Stimulated activated CD4-positive, alpha-beta T cell treated with anti-CD3 and anti-CD28 coated beads, Interleukin-15, amount 100 ng/mL, for 1 hour (primary cell): Measurements from ENCODE around the gene ME1.
A peak's percentile ranks its signal among the peaks of the same experiment; 100 is the strongest.
"Not testable (repeated sequence)": the region's sequence is repeated elsewhere in the genome, so short reads cannot be mapped to it uniquely, and the experiment has no call there.

Source experiments
- DNase-seq, 2 donors: peaks; one replicate each; pipeline ENCODE4 v3.0.0-alpha.2; 2020; ENCODE audit warnings: low read depth in 1 of 2, low spot score in 1 of 2

The ME1 gene

DNA sequence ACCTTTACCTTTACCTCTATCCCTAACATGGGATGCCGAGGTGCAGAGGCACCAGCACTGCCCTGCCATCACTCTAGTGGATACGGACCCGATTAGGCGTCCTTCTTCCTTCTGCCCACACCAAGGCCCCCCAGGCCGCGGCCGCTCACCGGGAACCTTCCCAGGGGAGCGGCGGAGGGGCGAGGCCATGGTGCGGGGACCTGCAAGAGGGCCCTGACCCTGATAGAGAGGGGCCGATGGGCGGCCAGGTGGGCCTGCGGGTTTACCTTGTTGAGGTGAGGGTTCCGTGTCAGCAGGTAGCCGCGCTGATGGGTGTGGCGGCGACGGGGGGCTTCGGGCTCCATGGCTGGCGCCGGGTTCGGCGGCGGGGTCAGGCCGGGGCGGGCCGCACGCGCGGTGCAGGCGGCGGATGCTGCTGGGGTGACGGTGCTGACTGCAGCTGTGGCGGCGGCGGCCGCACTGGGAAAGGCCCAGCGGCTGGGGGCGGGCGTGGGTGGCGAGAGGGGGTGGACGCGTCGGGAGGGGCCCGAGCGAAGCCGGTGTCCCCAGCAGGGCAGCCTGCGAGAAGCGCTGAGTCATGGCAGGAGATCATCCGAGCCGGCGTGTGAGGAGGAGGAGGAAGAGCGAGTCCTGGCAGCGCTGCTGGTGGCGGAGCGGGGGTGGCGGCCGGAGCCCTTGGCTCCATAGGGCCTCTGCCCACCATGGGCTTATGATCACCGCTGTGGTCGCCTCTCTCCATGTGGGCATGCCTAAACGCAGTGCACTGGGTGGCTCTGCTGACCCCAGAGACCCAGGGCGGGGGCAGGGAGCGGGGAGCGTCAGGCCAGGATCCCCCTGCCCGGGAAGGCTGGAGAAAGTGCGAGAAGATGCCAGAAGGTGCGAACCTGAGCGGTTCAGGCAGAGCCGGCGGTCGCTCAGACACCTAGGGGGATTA, at the start of gene ME1:
ME1 (minus strand) TSS at position 441 of the 934 bp plus-strand sequence; CDS start at position 344, 97 bp downstream.
- peak in 1 of 2 donors; percentile 11 for DNase-seq

DNA sequence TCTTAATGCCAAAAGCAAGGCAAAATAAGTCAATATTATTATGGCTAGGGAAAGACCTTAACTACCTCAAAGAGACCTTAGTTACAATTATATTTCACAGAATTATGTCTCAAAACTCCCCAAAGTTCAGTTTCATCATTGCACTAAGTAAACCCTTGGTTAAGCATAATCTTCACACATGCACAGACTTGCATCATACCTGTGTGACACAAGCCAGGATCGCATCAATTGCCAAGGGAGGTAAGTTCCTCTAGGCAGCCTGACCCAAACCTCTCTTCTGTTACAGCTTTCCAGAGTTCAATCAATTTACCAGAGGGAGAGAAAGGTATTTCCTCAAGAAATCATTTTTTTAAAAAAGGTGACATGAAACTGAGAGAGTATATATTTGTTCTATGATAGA, 49.6 kb upstream of the ME1 start:
- DNase-seq = no peak

DNA sequence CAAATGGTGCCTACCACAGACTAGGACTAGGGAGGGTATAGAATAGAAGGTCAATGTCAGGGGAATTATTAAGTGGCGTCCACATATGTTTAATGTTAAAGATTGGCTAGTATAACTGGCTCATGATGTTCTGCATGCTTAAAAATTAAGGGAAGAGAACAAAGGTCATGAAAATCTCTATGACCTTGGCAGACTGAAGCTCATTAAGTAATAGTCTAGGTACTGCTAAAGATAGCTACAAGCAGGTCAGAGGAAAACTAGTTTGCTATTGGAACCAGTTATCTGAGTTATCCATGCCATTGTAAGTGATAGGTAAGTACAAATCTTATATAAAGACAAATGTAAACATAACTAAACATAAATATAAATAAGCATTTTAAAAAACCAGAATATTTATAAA, 48.5 kb upstream of the ME1 start:
- DNase-seq = no peak

DNA sequence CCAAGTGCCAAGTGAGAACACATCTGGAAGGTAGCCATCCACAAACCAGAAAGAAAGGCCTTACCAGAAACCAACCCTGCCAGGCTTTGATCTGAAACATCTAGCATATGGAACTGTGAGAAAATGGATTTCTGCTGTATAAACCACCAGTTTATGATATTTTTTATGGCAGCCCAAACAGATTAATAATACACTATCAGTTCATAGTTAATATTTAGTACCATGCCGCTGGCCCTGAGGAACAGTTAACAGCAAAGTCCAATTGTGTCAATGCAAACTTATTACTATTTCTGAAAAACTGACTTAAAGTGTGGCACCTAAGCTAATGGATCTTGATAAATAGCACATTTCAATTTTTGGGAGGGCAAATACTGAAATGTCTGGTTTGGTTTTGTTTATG, 46.1 kb upstream of the ME1 start:
- DNase-seq = no peak

DNA sequence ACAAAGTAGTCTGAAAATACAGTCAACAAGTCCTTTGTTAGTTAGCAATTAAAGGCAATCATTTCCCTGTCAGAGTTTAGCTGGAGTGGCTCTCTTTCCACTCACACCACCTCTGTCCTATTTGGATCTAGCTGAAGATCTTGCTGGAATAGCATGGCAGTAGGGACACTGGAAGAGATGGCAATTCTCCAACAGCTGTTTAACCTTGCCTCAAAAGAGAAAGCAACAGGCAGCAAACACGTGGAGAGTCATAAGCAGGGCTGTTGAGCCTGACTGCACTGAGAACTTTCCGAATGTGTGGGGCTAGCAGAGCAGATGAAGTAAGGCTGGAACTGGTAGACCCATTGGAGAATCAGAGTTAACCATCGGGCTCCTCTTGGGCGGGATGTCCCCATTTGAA, 43.5 kb upstream of the ME1 start:
- no peak for DNase-seq

DNA sequence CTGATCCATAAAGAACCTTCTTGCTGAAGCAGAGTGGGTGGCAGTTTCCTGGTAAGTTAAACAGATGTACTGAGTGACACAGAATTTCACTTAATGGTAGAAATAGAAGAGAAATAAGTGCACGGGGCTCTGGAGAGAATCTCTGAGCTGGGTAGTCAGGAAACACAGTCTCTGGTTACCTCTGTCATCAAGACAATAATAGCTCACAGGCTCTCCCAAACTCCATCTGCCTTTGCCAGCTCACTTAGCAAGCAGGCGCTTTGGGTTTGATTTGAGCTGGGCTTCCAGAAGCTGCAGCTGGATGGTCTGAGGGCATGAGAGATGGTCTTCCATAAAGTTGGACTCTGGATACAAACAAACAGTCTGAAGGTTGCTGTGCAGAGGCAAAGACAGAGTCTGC, 41.9 kb upstream of the ME1 start:
- no peak for DNase-seq

DNA sequence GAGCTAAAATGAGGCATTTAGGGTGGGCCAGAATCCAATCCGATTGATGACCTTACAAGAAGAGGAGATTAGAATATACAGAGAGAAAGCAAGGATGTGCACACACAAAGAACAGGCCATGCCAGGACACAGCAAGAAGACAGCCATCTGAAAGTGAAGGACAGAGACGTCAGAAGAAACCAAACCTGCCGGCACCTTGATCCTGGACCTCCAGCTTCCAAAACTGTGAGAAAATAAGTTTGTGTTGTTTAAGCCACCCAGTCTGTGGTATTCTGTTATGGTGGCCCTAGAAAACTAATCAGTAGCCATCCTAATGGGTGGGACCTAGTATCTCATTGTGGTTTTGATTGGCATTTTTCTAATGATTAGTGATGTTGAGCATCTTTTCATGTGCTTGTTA, 39.7 kb upstream of the ME1 start:
- no peak for DNase-seq

DNA sequence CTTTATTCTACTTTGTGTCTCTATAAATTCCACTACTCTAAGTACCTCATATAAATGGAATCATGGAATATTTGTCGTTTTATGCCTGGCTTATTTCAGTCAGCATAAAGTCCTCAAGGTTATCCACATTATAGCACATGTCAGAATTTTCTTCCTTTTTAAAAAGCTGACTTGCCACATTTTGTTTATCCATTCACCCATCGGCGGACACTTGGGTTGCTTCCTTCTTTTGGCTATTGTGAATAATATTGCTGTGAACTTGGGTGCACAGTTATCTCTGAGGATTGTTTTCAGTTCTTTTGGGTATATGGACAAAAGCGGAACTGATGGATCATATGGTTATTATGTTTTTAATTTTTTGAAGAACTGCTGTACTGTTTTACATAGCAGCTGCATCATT, 39.1 kb upstream of the ME1 start:
- DNase-seq = no peak

DNA sequence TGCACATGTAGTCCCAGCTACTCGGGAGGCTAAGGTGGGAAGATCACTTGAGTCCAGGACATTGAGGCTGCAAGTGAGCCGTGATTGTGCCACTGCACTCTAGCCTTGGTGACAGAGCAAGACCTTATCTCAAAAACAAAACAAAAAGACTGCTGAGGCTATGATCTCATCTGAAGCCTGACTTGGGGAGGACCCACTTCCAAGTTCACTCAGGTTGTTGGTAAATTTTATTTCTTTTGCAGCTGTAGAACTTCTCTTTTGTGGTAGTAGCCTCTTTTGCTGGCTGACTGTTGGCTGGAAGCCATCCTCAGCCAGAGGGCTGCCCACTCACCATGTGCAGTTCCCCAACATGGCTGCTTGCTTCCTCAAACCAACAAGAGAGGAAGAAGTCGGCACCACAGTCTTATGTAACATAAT, 36.8 kb upstream of the ME1 start:
- DNase-seq = no peak

DNA sequence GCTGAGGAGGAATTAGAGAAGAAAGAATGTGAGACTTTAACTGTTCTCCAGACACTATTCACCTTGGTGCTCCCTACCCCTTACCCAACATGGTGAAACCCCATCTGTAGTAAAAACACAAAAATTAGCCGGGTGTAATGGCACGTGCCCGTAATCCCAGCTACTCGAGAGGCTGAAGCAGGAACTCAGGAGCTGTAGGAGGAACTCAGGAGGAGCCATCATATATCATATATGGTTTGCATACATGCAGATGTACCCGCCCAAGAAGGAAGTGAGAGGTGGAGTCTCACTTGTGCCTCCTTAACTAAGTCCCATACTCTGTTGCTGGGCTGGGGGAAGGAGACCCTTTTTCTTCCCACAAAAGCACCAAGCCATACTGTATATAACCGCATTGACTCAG, 35.5 kb upstream of the ME1 start:
- no peak for DNase-seq

DNA sequence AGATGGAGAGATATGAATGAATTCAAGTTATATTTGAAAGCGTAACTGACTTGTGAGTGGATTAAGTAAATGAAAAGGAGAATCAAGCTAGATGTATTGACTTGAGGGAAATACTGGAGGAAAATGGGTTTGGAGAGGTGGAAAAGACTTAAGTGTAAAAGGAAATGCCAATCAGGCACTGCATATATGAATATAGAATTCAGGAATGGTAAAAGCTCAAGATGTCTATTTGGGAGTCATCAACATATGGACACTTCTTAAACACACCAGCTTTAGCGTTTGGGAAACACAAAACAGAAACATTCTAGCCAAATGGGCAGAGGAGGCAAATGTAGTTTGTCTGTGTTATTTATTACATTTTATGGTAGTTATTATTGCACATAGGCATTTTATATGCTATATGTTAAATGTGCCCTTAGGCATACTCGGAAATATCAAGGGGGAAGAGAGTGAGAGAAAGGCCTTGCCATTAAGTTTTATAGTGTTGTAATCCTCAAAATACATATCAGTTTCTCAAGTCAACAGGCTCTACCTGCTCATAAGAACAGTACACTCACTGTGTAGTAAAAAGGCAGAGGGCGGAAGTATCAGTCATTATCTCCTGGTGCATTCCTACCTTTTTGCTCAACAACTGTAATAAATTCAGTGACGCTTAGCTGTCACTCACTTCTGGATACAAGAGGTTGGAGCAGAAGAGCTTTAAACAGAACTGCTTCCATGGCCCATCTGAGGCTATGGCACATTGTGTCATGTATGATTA, 33.7 kb upstream of the ME1 start:
- no peak for DNase-seq

DNA sequence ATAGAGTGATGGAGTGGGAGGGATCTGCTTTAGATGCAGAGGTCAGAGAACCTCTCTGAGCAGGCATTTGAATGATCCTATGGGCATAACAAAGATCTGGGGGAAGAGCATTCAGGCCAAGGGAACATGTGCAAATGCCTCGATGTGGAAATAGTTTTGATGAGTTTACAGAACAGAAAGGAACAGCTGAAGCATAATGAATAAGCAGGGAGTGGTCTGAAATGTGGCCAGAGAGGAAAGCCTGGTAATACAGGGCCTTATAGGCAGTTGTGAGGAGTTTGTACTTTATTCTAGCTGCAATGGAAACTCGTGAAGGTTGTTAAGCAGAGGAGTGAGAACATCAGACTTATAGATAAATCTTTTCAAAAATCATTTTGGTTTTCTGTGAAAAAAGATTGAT, 33.0 kb upstream of the ME1 start:
- no peak for DNase-seq

DNA sequence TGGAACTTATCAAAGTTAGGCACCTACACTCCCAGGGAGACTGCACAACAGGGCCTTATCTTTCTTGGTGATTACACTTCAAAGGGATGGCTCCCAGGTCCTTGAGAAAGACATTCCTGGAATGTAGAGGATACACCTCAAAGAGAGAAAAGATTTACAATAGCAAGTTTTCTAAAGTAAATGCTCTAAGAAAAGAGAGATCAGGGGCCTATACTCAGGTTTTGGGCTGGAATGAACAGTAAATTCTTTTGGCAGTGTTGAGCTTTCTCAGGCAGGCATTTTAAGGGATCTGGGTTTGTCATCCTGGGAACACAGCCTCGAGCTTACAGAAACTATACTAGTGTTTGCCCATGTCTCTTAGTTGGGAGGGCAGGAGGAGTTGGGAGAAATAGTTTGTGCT, 31.7 kb upstream of the ME1 start:
- no peak for DNase-seq

DNA sequence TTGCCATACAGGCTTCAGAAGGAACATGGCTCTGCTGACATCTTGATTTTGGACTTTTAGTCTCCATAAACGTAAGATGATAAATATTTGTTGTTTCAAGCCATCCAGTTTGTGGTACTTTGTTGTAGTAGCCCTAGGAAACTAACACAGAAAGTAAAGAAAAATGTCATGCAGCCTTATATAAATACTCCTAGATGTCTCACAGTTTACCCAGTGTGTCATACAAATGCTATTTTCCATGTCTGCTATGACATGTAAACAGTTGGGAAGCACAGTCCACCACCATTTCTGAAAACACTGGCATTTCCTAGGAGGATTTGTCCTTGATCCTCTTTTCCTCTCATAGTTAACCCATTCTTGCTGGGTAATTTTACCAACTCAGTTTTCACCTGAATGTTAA, 30.6 kb upstream of the ME1 start:
- no peak for DNase-seq

DNA sequence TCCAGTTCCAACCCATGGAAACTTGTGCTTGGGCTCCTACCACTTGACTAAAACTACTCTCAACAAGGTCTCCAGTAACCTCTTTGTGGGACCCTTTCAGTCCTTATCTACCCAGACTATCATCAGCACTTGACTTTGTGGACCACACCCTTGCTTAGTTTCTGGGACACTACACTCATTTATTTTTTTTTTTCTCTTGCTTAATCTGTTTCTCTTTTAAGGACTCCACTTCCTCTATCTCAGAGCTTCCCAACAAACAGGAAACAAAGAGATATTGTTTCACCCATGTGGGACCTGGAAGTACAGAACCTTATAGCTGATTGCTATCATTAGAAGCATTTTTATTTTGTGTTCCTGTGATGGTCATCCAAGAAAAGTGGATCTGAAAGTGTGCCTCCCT, 28.8 kb upstream of the ME1 start:
- no peak for DNase-seq

DNA sequence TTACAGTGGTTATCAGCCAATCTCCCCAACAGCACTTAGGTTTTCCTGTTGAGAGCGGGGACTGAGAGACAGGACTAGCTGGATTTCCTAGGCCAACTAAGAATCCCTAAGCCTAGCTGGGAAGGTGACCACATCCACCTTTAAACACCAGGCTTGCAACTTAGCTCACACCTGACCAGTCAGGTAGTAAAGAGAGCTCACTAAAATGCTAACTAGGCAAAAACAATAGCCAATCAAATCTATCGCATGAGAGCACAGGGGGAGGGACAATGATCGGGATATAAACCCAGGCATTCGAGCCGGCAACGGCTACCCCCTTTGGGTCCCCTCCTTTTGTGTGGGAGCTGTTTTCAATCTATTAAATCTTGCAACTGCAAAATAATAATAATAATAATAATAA, 19.2 kb upstream of the ME1 start:
- DNase-seq = not testable (repeated sequence)

DNA sequence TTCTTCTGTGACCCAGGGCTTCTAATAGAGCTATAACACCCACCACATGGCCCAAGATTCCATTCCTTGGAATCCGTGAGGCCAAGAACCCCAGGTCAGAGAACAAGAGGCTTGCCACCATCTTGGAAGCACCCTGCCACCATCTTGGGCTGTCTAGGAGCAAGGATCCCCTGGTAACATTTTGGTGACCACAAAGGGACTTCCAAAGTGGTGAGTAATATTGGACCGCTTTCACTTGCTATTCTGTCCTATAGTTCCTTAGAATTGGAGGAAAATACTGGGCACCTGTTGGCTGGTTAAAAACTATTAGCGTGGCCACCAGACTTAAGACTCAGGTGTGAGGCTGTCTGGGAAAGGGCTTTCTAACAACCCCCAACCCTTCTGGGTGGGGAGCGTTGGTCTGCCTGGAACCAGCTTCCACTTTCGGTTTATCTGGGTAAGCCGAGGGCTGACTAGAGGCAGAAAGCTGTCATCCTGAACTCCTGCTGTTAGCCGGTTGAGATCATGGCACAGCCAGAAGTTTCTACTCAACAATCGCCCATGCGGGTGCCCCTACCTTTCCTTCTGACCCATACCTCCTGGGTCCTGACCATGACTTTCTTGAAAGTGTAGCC, 13.3 kb upstream of the ME1 start:
- DNase-seq = not testable (repeated sequence)

DNA sequence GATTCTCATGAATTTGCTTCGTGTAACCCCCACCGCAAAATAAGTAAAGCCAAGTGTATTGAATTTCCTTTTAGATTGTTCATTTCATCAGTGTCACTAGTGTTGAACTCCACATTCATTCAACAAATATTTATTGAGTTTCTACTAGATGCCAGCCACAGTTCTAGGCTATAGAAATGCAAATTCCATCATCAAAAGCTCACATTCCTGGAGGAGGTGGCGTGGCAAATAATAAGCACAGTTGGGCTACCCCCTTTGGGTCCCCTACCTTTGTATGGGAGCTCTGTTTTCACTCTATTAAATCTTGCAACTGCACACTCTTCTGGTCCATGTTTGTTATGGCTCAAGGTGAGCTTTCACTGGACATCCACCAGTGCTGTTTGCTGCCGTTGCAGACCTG, 12.7 kb upstream of the ME1 start:
- no peak for DNase-seq

DNA sequence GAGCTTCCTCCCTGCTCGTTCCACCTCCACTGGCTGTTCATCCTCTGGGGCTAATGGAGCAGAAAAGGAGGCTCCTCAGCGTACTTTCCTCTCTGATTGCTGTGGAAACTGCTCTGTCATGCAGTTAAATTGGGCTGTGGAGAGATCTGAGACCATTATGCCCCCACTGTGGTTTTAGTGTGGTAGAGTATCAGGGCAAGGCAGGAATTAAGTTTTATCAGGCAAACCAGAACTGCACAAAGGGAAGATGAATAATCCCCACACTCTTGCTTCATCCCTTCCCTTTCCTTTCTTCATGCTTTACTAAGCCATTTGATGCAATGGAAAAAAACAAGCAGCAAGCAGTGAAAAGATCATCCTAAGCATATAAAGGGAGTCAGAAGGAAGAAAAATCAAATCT, 11.9 kb upstream of the ME1 start:
- DNase-seq = no peak

DNA sequence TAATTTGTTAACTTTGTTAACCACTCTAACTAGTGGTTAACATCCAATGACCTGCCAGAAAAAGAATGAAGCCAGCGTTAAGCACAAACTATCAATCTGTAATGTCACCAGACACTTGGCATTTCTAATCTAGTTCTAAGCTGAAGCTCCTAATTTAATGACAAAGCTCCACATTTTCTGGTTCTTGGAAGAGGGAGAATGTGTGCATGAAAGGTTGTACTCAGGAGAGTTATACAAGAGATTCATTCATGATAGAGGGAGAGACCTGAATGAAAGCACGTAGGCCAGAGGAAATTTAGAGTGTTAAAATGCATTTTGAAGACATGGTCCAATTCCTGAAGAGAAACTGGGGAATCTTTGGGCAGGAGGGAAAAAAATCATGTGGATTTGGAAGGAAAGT, 8.3 kb upstream of the ME1 start:
- no peak for DNase-seq

DNA sequence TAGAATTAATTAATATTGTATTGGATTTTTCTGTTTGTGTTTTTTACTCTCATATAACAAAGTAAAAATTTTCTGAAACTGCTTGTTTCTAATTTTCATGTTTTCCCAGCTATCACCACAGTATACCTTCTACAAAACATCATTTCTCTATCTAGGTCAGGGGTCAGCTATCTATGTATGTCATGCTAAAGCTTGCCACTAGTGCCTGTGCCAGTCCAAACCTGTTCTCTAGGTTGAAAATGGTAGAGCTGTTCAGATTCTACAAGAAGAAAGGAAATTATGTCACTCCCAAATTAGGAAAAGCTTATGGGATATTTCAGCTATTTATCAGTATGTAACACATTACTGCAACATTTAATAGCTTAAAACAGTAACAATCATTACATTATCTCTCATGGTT, 5.8 kb upstream of the ME1 start:
- no peak for DNase-seq

DNA sequence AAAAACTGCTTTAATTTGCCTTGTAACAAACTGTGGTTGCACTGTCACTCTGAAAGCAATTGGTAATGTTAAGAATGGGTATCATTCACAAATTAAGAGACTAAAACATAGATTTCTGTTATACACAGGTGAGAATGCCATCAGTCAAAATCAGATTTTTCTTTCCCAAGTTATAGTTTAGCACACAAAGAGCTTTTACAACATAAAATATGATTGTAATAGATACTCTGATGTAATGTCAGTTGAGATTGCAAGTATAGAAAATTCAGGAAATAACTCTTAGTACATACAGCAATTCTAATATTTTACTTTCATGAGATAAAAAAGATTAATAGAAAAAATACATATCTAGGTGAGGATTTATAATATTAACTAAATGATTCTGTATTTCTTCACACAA, 2.3 kb upstream of the ME1 start:
- no peak for DNase-seq
